AG10803 (cell line): ENCODE measurements around the gene NAGK.
A peak's percentile ranks its signal among the peaks of the same experiment; 100 is the strongest.

Source experiments
- DNase-seq: peaks from one replicate; pipeline ENCODE4 v3.0.0; 2010; ENCODE audit warnings: low read depth
- H3K4me3 ChIP-seq: 2 replicates; pipeline ENCODE4 v1.5.1; 2011; ENCODE audit warnings: mild to moderate bottlenecking, low read length, control low read depth
- TF ChIP-seq, protein P1 (sequence below): conservative IDR thresholded peaks from 2 replicates; pipeline ENCODE4 v1.5.1; 2011; ENCODE audit warnings: mild to moderate bottlenecking, low read length, control low read depth, inconsistent platforms

The NAGK gene

DNA sequence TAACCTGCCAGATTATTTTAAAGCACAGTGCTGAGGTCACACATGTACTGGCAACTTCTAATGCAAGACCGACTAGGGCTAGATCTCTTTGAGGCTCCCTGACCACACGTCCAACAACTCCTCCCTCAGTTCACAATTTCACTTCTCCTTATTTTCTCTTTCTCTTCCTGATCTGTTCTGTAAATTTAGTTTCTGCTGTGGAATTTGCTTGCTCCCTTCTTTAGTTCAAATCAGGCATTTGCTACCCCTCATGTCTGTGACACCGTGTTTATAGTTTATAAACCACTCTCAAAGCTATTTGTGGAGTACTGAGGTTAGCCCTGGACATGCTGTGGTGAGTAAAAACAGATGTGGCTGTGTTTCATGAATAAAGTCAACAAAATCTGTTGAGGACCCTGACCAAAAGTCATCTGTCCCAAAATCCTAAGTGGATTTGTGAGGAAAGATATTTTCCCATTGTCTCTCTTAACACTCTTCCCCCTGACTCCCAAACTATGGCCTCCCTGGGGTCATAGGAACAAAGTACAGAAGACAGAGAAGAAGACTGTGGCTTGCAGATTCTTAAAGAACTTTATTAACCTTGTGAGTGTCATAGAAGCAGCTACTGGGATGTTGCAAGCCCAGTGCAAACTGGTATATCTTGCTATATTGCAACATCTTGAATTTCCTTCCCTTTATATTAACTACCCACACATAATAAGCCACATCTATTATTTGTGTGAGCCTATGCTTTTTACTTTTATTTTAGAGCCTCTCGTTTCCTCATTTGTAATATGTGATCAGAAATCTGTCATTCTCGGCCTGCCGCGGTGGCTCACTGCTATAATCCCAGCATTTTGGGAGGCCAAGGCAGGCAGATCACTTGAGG lies 3.5 kb upstream of the NAGK start:
- TF ChIP-seq, protein P1, sequence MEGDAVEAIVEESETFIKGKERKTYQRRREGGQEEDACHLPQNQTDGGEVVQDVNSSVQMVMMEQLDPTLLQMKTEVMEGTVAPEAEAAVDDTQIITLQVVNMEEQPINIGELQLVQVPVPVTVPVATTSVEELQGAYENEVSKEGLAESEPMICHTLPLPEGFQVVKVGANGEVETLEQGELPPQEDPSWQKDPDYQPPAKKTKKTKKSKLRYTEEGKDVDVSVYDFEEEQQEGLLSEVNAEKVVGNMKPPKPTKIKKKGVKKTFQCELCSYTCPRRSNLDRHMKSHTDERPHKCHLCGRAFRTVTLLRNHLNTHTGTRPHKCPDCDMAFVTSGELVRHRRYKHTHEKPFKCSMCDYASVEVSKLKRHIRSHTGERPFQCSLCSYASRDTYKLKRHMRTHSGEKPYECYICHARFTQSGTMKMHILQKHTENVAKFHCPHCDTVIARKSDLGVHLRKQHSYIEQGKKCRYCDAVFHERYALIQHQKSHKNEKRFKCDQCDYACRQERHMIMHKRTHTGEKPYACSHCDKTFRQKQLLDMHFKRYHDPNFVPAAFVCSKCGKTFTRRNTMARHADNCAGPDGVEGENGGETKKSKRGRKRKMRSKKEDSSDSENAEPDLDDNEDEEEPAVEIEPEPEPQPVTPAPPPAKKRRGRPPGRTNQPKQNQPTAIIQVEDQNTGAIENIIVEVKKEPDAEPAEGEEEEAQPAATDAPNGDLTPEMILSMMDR: no peak
- peak; percentile 54 for DNase-seq
- H3K4me3 ChIP-seq: no peak overlapping the region

DNA sequence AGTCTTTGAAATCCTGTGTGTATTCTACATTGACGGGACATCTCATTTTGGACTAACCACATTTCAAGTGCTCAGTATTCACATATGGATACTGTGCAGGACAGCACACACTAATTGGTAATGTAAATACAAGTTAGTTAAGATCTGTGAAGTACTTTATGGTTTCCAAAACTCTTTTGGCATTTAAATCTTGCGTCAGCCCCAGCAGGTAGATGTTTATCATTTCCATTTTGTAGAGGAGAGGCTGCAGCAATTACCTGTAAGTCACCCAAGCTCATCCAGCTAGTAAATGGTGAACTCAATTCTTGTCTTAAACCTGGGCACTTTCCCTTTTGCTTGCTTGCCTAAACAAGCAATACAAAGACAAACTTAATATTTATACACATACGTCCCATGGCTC lies 1.6 kb upstream of the NAGK start:
- H3K4me3 ChIP-seq: no peak overlapping the region
- TF ChIP-seq, protein P1: no peak
- no peak for DNase-seq

DNA sequence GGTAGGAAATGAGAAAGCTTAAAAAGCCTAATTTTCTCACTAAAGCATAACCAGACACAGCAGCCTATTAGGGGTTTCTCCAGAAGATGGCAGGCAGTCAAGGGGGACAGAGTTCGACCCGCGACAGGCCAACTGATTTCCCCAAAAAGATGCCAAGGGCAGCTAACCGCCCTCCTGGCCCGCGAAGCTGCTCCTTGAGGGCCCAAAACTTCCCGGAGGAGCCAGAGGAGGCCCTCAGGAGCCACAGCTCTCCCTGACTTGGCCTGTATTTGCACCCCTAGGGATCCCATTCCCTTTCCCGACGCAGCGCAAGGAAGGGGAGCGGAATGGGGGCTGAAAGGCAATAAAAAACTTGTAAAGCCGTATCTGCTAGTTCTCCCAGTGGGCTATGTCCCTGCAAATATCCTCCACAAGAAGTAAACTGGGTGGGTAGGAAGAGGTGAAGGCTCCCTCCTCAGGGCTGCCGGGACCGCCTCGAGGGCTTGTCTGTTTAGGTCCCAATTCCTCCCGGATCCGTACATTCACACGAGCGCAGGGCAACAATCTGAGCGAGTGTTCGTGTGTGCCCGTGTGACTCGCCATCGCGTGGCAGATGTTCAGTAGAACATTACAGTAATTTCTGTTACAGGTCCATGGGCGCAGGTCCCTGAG lies 756 bp upstream of the NAGK start:
- no peak for DNase-seq
- TF ChIP-seq, protein P1: no peak
- H3K4me3 ChIP-seq: peak overlapping the region; percentile 94

DNA sequence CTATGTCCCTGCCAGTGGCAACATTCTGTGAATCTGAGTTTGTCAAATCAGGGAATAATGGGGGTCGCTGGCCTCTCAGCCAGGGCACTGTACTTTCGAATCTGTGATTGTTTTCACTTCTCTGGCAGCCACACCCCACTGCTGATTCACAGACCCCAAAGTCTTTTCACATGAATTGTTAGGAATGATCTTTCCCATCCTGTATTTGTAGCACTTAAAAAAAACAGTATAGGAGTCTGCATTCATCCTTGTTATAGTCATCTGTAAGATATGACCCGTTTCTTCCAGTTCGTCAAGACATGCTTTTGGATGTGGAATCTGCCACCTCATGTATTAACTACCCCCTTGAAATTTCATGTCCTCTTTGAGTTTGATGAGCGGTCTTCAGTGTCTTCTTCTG lies 928 bp downstream of the NAGK start:
- H3K4me3 ChIP-seq: peak overlapping the region; percentile 94
- TF ChIP-seq, protein P1: no peak
- DNase-seq: peak; percentile 18

DNA sequence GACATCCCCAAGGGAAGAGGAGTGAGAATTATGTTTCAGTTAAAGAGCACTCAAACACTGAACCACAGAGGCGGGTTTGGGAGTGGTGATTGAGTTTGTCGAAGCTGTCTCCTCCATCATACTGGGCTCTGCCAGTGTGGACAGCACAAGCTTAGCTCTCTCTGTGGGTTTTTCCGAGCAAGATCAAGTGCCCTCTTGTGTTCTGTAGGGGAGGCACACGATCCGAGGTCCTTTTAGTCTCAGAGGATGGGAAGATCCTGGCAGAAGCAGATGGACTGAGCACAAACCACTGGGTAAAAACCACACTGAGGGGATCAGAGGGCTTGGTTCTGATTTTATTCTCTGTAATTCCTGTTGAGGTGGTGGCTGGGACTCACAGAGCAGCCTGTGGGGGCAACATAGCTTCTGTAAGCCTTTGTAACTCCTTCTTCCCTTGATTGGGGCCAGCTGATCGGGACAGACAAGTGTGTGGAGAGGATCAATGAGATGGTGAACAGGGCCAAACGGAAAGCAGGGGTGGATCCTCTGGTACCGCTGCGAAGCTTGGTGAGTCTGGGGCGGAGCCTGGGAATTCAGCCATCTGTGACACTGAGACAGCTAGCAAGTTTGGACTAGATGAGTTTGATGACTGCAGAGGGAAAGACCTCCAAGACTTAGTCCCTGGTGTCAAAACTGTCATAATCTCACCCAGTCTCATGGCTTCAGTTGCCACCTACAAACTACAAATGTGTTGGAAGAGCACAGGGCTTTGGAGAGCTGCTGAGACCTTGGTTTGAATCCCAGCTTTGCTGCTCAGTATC lies 2.0 kb downstream of the NAGK start:
- TF ChIP-seq, protein P1: peak; percentile 59
- H3K4me3 ChIP-seq: peak overlapping the region; percentile 94
- peak; percentile 57 for DNase-seq

DNA sequence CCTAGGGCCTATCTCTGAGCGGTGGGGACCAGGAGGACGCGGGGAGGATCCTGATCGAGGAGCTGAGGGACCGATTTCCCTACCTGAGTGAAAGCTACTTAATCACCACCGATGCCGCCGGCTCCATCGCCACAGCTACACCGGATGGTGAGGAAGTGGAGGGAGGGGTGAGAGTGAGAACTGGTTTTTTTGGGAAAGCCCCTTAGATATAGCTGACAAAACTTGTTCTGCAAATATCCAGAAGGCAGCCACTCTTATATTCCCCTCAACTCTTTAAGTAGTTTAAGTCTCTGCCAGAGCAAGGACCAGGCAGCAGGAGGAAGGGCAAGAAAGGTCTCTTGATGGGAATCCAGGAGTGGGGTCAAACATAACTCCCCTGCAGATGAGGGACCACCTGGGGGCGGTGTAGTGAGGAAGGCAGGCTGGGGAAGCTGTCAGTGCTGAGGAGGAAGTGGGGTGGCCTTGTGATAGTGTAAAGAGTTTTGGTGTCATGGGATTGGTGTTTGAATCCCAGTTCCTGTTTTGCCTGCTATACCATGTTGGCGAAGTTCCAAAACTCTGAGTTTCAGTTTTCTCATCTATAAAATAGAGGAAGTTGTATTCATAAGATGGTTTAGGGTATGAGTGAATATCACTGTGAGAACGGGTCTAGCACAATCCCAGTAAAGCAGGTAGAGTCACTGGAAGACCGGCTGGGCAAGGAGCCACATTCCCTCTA lies 3.4 kb downstream of the NAGK start:
- no peak overlapping the region for H3K4me3 ChIP-seq
- TF ChIP-seq, protein P1: no peak
- no peak for DNase-seq
